ENCODE data around the gene STAT4. TPM values are rescaled to one million over a fixed set of nuclear protein-coding genes. Genes with fewer than 3 reads are reported as not detected.

Gene STAT4
- polyA plus RNA-seq, 1 of the 3 experiments (the other 2 are of a cell fraction), result 0.12 TPM

DNA sequence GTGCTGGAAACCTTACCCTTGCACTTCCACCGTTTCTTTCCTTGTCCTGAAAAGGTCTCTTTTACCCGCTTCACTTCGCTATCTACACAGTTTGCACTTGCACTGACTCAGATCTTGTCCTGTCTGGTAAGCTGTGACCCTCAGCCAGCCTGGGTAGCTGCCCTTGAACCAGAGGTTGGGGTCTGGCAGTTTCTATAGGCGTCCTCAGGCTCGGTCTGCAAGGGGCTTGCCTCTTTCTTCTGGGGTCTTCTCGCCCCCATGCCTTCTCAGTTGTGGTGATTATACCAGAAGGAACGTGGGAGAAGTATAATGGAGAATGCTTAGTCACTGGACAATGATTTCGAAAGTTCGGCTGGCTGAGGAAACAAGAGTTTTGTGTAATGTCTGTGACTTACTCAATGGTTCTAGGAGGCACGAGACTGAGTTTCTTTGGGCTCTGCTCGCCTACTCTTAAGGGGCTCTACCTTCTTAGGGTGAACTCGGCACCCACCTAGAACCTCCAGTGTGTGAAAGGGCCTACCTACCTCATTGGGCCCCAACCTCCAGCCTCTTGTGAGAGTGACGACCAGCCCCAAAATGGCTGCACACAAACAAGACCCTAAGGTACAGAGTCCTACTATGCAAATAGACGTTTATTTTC lies 129.9 kb downstream of the STAT4 start:
- Histone ChIP-seq H3K4me1 (ENCODE audit: control insufficient read depth in 1 of 2, insufficient read depth in 2 of 2, low read depth in 1 of 2, low read length in 1 of 2) (peaks cover 0 to 8% of the 10 kb centered on the region in 2 experiments; a peak in 3 of 4 replicates), H3K9me2 (no peaks in the 10 kb centered on the region), H3K9ac (peak overlapping the region; percentile 66), H3K4me3 (ENCODE audit: low read depth in 2 of 2, low read length in 1 of 2) (peak overlapping the region; percentile 75 to 79), H3K27ac (ENCODE audit: low read depth in 2 of 2, low read length in 1 of 2) (peak overlapping the region; percentile 65 to 94), H4K20me1 (ENCODE audit: insufficient read depth) (no peaks in the 10 kb centered on the region), H3K9me3 (no peaks in the 10 kb centered on the region), H3K27me3 (ENCODE audit: insufficient read depth) (no peaks in the 10 kb centered on the region), H3K4me2 (peak overlapping the region; percentile 78), H2AFZ (ENCODE audit: low read depth) (peak overlapping the region; percentile 77), H3F3A (replicated peaks; ENCODE audit: insufficient read depth) (peaks cover 5% of the 10 kb centered on the region), H3K79me2 (ENCODE audit: insufficient read depth) (no peaks in the 10 kb centered on the region), H3K36me3 (replicated peaks in 1 of 2; ENCODE audit: control insufficient read depth in 1 of 2, insufficient read depth in 2 of 2, low read length in 1 of 2) (no peaks in the 10 kb centered on the region)
- no peak for DNase-seq
- WGBS (ENCODE audit: low lambda C conversion rate), result 33% methylated on average over 14 of the region's 14 CpGs
- ChIA-PET CTCF (interaction anchor here (0.7 kb wide), 2 partner anchors 9 to 1346 kb away, joined by 3 to 4 read pairs; no protein-coding TSS in a partner anchor), POLR2A (interaction anchor here (1.3 to 1.7 kb wide), 2 partner anchors 10 to 139 kb away, joined by 5 to 10 read pairs; no protein-coding TSS in a partner anchor)
- TF ChIP-seq MXI1 (IDR thresholded peaks at IDR 0.05; ENCODE audit: low read depth, low read length), result no peak
- no peak for TF ChIP-seq SIN3A (IDR thresholded peaks at IDR 0.05; ENCODE audit: borderline replicate concordance, low read depth, low read length)
- TF ChIP-seq EP300 (IDR thresholded peaks at IDR 0.05; ENCODE audit: borderline replicate concordance in 1 of 2, low read depth in 1 of 2, low read length in 1 of 2), result no peak
- TF ChIP-seq RXRA (IDR thresholded peaks at IDR 0.05; ENCODE audit: borderline replicate concordance, low read depth), result no peak
- no peak for TF ChIP-seq TAF1 (IDR thresholded peaks at IDR 0.05; ENCODE audit: borderline replicate concordance, low read depth, low read length)
- TF ChIP-seq RAD21 (IDR thresholded peaks at IDR 0.05; ENCODE audit: low read length), result no peak
- no peak for TF ChIP-seq SMC3 (IDR thresholded peaks at IDR 0.05; ENCODE audit: low read depth, low read length)
- no peak for TF ChIP-seq ELF1 (IDR thresholded peaks at IDR 0.05)
- TF ChIP-seq POLR2AphosphoS5 (IDR thresholded peaks at IDR 0.05; ENCODE audit: low read depth, low read length), result no peak
- no peak for TF ChIP-seq RCOR1 (IDR thresholded peaks at IDR 0.05; ENCODE audit: low read length)
- TF ChIP-seq, protein P1, sequence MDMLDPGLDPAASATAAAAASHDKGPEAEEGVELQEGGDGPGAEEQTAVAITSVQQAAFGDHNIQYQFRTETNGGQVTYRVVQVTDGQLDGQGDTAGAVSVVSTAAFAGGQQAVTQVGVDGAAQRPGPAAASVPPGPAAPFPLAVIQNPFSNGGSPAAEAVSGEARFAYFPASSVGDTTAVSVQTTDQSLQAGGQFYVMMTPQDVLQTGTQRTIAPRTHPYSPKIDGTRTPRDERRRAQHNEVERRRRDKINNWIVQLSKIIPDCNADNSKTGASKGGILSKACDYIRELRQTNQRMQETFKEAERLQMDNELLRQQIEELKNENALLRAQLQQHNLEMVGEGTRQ (IDR thresholded peaks at IDR 0.05; ENCODE audit: borderline replicate concordance, low read depth, low read length), result no peak
- TF ChIP-seq CHD2 (IDR thresholded peaks at IDR 0.05; ENCODE audit: low read length, partially characterized antibody), result no peak
- TF ChIP-seq GATA2 (CRISPR knock-in tag; IDR thresholded peaks at IDR 0.05), result no peak
- no peak for TF ChIP-seq MEF2A (IDR thresholded peaks at IDR 0.05; ENCODE audit: borderline replicate concordance, low read depth)
- TF ChIP-seq MAX (IDR thresholded peaks at IDR 0.05; ENCODE audit: low read depth), result no peak
- TF ChIP-seq, protein P2, sequence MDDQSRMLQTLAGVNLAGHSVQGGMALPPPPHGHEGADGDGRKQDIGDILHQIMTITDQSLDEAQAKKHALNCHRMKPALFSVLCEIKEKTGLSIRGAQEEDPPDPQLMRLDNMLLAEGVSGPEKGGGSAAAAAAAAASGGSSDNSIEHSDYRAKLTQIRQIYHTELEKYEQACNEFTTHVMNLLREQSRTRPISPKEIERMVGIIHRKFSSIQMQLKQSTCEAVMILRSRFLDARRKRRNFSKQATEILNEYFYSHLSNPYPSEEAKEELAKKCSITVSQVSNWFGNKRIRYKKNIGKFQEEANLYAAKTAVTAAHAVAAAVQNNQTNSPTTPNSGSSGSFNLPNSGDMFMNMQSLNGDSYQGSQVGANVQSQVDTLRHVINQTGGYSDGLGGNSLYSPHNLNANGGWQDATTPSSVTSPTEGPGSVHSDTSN (IDR thresholded peaks at IDR 0.05), result no peak
- no peak for TF ChIP-seq JUND (IDR thresholded peaks at IDR 0.05)
- TF ChIP-seq RFX5 (IDR thresholded peaks at IDR 0.05; ENCODE audit: low read length), result no peak
- no peak for TF ChIP-seq REST (IDR thresholded peaks at IDR 0.05; ENCODE audit: low read depth, low read length)
- no peak for TF ChIP-seq ZBTB33 (IDR thresholded peaks at IDR 0.05; ENCODE audit: borderline replicate concordance, low read depth)
